Activated naive CD4-positive, alpha-beta T cell treated with anti-CD3 and anti-CD28 coated beads, Interleukin-2, amount 10 ng/mL, durations not matched to agents 7 days and 5 days (primary cell): ENCODE measurements around the gene TARS3.

ENCODE experiments used
- CTCF ChIA-PET: fragments of 350-600 bp; sonication (Branson Sonifier 250); formaldehyde crosslinking; loops from one replicate; lab custom pipeline; 2021; ENCODE audit warnings: antibody characterized with exemption; lab: Charles Lee
- DNase-seq: peaks from one replicate; pipeline ENCODE4 v3.0.0-alpha.2; 2020
- H3K27ac Mint-ChIP-seq: one replicate; pipeline ENCODE4 v1.8.0; 2021; ENCODE audit warnings: mild to moderate bottlenecking, moderate library complexity, mixed read lengths
- H3K27me3 Mint-ChIP-seq: one replicate; pipeline ENCODE4 v1.8.0; 2021; ENCODE audit warnings: mild to moderate bottlenecking, mixed read lengths
- H3K36me3 Mint-ChIP-seq: one replicate; pipeline ENCODE4 v1.8.0; 2021; ENCODE audit warnings: mixed read lengths
- H3K4me1 Mint-ChIP-seq: one replicate; pipeline ENCODE4 v1.8.0; 2021; ENCODE audit warnings: mixed read lengths
- H3K4me3 Mint-ChIP-seq: one replicate; pipeline ENCODE4 v1.8.0; 2021; ENCODE audit warnings: mild to moderate bottlenecking, moderate library complexity, mixed read lengths
- H3K9me3 Mint-ChIP-seq: one replicate; pipeline ENCODE4 v1.8.0; 2021; ENCODE audit warnings: mixed read lengths

The TARS3 gene

DNA sequence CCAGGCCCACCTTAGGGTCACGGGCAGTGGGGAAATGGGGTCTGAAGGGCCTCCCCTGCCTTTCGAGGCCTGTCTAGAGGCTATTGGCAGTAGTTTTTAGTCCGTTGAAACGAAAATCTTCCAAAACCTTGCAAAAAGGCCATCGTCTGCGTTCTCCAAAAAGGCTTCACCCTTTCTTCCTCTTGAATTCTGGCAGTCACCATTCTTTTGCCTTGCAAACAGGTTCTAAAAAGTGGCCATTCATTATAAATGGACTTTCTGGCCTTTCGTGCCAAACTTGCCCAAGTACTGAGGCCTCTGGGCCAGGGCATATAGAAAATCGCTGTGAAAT is 367 bp upstream of the TARS3 start:
- CTCF ChIA-PET: no interaction called here
- H3K27me3 Mint-ChIP-seq: peaks cover 5% of the 10 kb centered on the region
- peaks cover 24% of the 10 kb centered on the region for H3K4me1 Mint-ChIP-seq
- peak overlapping the region; percentile 40 for H3K4me3 Mint-ChIP-seq
- peak overlapping the region; percentile 69 for H3K27ac Mint-ChIP-seq
- H3K9me3 Mint-ChIP-seq: no peaks in the 10 kb centered on the region
- H3K36me3 Mint-ChIP-seq: peaks cover 29% of the 10 kb centered on the region
- no peak for DNase-seq

DNA sequence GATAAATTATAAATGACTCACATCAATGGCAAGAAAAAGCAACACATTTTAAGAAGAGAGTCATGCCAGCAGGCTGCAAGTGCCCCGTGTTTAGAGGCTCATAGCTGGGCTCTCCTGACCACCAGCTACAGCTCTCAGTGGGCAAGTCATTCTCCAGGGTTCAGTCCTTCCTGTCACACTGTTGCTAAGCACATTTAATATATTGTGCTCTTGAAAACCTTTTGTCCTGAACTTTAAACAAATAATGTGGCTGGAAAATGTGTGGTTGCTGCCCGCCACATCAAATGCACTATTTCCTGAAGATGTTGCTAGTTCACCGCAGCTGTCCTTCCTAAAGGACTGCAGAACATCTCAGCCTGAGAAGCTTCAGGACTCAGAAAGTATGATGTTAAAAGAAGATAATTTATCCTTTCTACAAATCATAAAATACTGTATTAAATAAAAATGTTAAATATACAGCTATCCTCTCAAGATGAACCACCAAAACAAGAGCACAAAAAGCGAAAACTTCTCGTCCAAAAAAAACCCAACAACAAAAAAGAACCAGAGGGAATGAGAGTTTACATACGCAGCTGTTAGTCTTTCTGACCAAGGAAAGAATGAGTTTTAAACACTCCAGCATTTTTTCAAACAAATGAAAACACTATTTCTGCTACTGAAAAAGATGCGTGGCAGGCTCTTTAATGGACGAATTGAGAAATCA is 951 bp downstream of the TARS3 start:
- CTCF ChIA-PET: interaction anchor here (0.6 to 1.1 kb wide), 4 partner anchors 10 to 69 kb away, joined by 3 to 5 read pairs (median 3); no protein-coding TSS in a partner anchor
- Mint-ChIP-seq H3K9me3 (no peaks in the 10 kb centered on the region), H3K36me3 (peaks cover 41% of the 10 kb centered on the region), H3K4me1 (peaks cover 24% of the 10 kb centered on the region), H3K27me3 (peaks cover 5% of the 10 kb centered on the region), H3K27ac (peak overlapping the region; percentile 97), H3K4me3 (peak overlapping the region; percentile 91)
- DNase-seq: peak; percentile 60

DNA sequence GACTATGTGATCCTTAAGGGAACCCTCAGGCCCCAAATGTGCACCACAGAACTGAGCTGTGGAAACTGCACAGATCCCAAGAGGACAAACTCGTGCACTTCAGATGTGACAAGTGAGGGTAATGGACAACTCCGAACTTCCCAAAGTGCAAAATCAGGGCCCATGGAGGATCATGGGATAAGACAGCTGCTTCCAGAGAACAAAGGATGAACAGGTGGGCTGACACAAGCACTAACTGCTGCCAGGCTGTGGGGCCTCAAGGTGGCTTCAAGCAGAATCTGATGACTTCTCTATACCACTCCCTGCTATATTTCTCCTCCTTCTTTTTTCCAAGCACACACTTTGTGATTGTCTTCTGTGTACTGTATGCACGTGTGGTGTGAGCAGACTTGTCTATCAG is 5.4 kb downstream of the TARS3 start:
- H3K27me3 Mint-ChIP-seq: no peaks in the 10 kb centered on the region
- no peak for DNase-seq
- no peaks in the 10 kb centered on the region for H3K9me3 Mint-ChIP-seq
- H3K4me1 Mint-ChIP-seq: peaks cover 20% of the 10 kb centered on the region
- peaks cover 57% of the 10 kb centered on the region for H3K36me3 Mint-ChIP-seq
- no peak overlapping the region for H3K27ac Mint-ChIP-seq
- H3K4me3 Mint-ChIP-seq: no peak overlapping the region
- CTCF ChIA-PET: no interaction called here

DNA sequence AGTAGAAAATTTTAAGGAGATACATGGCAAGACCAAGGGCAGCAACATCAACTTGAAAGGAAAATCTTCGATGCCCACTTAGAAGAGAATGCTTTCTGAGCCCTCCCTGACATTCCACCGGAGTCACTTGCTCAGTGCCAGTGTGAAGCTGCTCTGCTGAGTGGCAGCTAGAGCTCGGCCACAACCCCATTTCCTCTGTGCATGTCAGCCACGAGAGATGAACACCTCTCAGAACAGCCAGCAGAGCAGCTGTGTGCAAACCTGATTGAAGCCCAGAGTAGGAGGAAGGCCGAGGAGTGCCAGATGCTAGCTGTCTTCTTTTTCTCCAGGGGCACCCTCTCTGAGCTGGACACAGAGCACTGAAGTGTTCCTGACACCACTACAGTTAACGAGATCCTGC is 12.2 kb downstream of the TARS3 start:
- CTCF ChIA-PET: interaction anchor here (0.8 kb wide), 1 partner anchor 12 kb away, joined by 3 read pairs; no protein-coding TSS in a partner anchor
- no peaks in the 10 kb centered on the region for H3K9me3 Mint-ChIP-seq
- H3K27ac Mint-ChIP-seq: no peak overlapping the region
- H3K4me1 Mint-ChIP-seq: peaks cover 6% of the 10 kb centered on the region
- no peaks in the 10 kb centered on the region for H3K27me3 Mint-ChIP-seq
- H3K36me3 Mint-ChIP-seq: peaks cover 47% of the 10 kb centered on the region
- H3K4me3 Mint-ChIP-seq: no peak overlapping the region
- DNase-seq: peak; percentile 22

DNA sequence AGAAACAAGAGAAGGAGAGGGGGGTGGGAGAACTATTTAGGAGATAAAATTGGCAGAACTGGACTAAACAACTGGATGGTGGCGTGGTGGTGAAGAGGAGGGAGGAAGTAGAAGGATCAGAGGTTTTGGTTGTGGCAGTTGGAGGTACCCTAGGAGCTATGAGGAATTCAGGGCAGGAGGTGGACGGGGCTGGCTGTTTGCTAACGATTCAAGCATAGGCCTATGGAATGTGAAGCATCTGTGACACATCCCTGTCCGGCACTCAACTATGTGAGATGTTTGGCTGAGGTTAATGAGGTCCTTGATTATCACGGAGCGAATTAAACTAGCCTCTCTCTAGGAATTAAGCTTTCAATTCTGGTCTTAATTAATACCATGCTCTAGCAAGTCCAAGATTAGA is 13.5 kb downstream of the TARS3 start:
- Mint-ChIP-seq H3K27ac (no peak overlapping the region), H3K4me3 (no peak overlapping the region)

DNA sequence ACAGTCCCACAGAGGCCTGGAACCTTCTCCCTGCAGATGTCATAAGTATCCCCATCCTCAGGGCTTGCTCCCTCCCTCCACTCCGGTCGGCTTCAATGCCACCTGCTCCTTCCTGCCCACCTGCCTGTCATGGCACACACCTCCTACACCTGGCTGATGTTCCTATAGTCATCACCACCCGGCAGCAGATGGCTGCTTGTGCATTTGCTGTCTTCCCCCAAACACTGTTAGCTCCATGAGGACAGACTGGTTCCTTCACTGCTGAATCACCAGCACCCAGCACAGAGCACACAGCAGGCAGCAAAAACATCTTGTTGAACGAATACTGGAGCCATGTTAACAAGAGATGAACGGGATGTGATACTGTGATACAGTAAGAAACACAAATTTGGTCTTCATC is 14.8 kb downstream of the TARS3 start:
- Mint-ChIP-seq H3K27ac (no peak overlapping the region), H3K27me3 (no peaks in the 10 kb centered on the region), H3K4me3 (no peak overlapping the region), H3K9me3 (no peaks in the 10 kb centered on the region), H3K4me1 (peaks cover 6% of the 10 kb centered on the region), H3K36me3 (peaks cover 53% of the 10 kb centered on the region)
- CTCF ChIA-PET: no interaction called here
- DNase-seq: no peak

More for the DNA sequence above, 13.5 kb downstream of the TARS3 start:
- H3K9me3 Mint-ChIP-seq: no peaks in the 10 kb centered on the region
- no peaks in the 10 kb centered on the region for H3K27me3 Mint-ChIP-seq
- peaks cover 6% of the 10 kb centered on the region for H3K4me1 Mint-ChIP-seq
- no peak for DNase-seq
- CTCF ChIA-PET: interaction anchor here (1.2 kb wide), 1 partner anchor 69 kb away, joined by 3 read pairs; no protein-coding TSS in a partner anchor
- H3K36me3 Mint-ChIP-seq: peaks cover 44% of the 10 kb centered on the region

DNA sequence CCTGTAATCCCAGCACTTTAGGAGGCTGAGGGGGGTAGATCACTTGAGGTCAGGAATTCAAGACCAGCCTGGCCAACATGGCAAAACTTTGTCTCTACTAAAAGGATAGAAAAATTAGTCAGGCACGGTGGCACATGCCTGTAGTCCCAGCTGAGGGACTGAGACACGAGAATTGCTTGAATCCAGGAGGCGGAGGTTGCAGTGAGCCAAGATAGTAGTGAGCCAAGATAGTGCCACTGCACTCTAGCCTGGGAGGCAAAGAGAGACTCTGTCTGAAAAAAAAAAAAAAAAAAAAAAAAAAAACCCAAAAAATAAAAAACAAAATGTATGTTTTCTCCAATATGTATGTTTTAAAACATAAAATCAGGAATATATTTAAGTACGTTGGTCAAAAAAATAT is 16.3 kb downstream of the TARS3 start:
- no peak for DNase-seq
- Mint-ChIP-seq H3K9me3 (no peaks in the 10 kb centered on the region), H3K4me3 (no peak overlapping the region), H3K27ac (no peak overlapping the region), H3K27me3 (no peaks in the 10 kb centered on the region), H3K4me1 (peaks cover 6% of the 10 kb centered on the region), H3K36me3 (peaks cover 50% of the 10 kb centered on the region)
- CTCF ChIA-PET: no interaction called here

DNA sequence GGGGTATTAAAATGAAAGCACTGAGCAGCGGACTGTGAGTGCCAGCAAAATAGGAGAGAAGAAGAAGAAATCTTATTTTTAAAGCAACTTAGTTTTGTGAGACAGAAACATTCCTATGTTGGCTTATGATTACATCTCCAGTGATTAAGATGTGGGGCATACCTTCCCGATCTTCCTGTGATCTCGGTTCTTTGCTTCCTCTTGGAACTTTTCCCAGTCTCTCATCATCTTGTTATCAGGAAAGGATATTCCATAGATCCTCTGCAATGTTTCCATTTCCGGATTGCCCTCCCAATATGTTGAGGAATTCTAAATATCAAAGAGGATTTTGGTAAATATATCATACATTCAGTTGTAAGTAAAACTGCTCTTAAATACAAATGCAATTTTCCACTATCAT is 22.2 kb downstream of the TARS3 start:
- CTCF ChIA-PET: no interaction called here
- no peak for DNase-seq
- Mint-ChIP-seq H3K27me3 (no peaks in the 10 kb centered on the region), H3K36me3 (peaks cover 54% of the 10 kb centered on the region), H3K4me3 (no peak overlapping the region), H3K9me3 (no peaks in the 10 kb centered on the region), H3K4me1 (peaks cover 16% of the 10 kb centered on the region), H3K27ac (no peak overlapping the region)

DNA sequence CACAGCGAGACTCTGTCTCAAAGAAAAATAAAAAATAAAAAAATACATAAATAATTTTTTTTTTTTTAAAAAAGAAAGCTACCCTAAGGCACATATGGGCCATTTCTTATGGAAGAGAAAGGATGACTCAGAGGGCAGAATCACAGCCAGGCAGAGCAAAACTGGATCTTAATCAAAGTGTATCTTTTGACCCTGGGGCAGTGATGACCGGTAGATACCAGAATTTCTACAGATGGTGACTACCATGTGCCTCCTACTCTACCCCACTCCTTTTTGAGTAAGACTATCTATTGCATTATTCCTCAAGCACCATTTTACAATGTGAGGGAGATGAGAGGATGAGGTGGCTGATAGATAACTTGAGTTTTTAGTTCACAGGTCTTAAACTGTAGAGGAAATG is 26.0 kb downstream of the TARS3 start:
- H3K4me3 Mint-ChIP-seq: no peak overlapping the region
- H3K9me3 Mint-ChIP-seq: no peaks in the 10 kb centered on the region
- H3K27ac Mint-ChIP-seq: no peak overlapping the region
- no peak for DNase-seq
- no peaks in the 10 kb centered on the region for H3K27me3 Mint-ChIP-seq
- CTCF ChIA-PET: interaction anchor here (0.7 kb wide), 1 partner anchor 23 kb away, joined by 3 read pairs; no protein-coding TSS in a partner anchor
- peaks cover 41% of the 10 kb centered on the region for H3K4me1 Mint-ChIP-seq
- peaks cover 59% of the 10 kb centered on the region for H3K36me3 Mint-ChIP-seq

DNA sequence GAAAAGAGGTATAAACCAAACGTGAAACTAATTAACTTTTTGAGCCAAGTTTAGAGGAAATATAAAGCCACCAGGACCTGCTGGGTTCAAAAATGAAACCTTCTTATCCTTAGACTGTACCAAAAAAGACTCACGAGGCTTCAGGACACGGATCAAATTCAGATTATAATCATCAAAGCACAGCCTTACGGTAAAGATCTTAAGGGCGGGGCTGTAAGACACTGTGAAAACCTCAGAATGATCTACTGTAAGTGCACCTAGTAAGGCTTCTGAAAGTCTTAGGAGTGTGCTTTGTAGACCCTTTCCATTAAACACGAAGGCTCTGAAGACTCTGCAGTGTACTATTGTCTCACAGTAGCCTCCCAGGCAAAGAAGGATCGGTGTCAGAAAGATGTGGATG is 26.8 kb downstream of the TARS3 start:
- H3K36me3 Mint-ChIP-seq: peaks cover 66% of the 10 kb centered on the region
- CTCF ChIA-PET: no interaction called here
- H3K4me1 Mint-ChIP-seq: peaks cover 49% of the 10 kb centered on the region
- H3K27ac Mint-ChIP-seq: peak overlapping the region; percentile 93
- DNase-seq: peak; percentile 27
- H3K9me3 Mint-ChIP-seq: no peaks in the 10 kb centered on the region
- H3K4me3 Mint-ChIP-seq: peak overlapping the region; percentile 62
- H3K27me3 Mint-ChIP-seq: no peaks in the 10 kb centered on the region

DNA sequence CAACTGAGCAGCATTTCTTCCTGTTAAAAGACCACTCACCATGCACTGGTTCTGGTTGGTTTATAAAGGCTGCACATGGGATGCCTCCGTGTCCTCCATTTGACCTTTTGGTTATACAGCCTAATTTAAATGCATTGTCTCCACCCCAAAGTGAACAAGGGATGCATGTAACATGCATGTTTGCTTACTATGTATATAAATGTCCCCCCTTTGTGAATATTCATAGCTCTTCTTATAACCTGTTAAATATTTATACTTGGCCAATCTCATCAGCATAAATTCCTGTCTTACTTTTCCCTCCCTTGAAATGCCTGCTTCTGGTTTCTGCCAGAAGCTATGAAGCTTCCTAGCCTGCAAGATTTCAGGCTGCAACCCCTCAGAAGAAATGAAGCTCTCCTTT is 27.4 kb downstream of the TARS3 start:
- Mint-ChIP-seq H3K27ac (peak overlapping the region; percentile 93), H3K4me1 (peaks cover 50% of the 10 kb centered on the region), H3K36me3 (peaks cover 62% of the 10 kb centered on the region), H3K4me3 (no peak overlapping the region), H3K27me3 (no peaks in the 10 kb centered on the region), H3K9me3 (no peaks in the 10 kb centered on the region)
- CTCF ChIA-PET: interaction anchor here (0.8 kb wide), 1 partner anchor 26 kb away, joined by 3 read pairs; no protein-coding TSS in a partner anchor
- no peak for DNase-seq

DNA sequence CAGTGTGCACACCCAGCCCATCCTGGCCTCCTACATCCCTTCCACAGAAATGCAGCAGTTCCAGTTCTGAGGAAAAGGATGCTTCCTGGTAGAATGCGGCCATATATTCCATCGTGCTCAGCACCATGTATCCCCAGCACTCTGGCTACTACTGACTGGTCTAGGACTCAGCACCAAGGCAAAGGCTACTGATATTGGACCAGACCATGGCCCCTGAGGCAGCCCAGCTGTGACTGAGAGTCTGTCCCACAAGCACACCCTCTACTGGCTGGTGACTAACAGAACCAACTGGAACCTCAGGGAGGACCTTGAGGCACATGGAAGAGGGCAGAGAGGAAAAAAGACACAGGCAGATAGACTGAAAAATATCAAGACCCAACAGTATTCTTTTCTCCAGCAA is 30.0 kb downstream of the TARS3 start:
- Mint-ChIP-seq H3K27me3 (no peaks in the 10 kb centered on the region), H3K27ac (no peak overlapping the region), H3K9me3 (no peaks in the 10 kb centered on the region), H3K4me1 (peaks cover 53% of the 10 kb centered on the region), H3K4me3 (no peak overlapping the region), H3K36me3 (peaks cover 53% of the 10 kb centered on the region)
- CTCF ChIA-PET: no interaction called here
- no peak for DNase-seq

DNA sequence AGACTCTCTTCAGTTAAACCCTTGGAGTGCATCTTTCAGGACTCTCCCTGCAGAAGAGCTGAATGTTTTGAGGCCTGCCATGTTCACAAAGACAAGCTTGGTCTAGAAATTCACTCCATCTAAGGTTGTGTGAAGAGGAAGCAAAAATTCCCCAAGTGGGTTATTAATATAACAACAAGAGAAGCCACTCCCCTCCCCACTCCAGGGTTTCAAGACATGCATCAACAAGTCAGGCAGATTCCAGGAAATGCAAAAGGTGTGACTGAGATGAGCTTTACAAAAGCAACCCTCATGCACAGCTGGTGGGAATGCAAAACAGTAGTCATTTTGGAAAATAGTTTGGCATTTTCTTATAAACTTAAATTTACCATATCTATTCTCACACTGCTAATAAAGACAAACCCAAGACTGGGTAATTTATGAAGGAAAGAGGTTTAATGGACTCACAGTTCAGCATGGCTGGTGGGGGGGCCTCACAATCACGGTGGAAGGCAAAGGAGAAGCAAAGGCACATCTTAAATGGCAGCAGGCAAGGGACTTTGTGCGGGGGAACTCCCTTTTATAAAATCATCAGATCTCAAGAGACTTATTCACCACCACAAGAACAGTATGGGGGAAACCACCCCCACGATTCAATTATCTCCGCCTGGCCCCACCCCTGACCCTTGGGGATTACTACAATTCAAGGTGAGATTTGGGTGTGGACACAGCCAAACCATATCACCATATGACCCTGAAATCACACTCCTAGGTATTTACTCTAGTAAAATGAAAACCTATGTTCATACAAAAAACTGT is 31.3 kb downstream of the TARS3 start:
- H3K9me3 Mint-ChIP-seq: no peaks in the 10 kb centered on the region
- DNase-seq: no peak
- no peaks in the 10 kb centered on the region for H3K27me3 Mint-ChIP-seq
- CTCF ChIA-PET: no interaction called here
- H3K4me1 Mint-ChIP-seq: peaks cover 46% of the 10 kb centered on the region
- H3K4me3 Mint-ChIP-seq: no peak overlapping the region
- H3K36me3 Mint-ChIP-seq: peaks cover 47% of the 10 kb centered on the region
- peak overlapping the region; percentile 57 for H3K27ac Mint-ChIP-seq

DNA sequence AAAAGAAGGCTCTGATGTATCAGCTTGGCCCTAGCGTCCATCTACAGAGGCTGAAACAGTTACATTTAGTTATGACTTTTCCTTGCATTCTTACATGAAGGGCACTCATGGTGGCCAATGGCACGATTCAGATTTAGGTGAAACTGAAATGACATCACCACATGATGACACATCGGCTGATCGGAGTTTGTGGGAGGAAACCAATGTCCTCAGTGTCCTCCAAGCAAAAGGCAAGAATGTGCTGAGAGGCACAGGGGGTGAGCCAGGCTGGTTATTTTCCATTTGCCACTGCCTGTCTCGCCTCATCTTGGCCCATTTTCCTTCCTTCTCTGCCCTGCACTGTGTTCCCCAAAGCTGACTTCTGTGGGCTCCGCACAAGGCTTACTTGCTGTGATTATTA is 34.4 kb downstream of the TARS3 start:
- Mint-ChIP-seq H3K27me3 (no peaks in the 10 kb centered on the region), H3K4me3 (no peak overlapping the region), H3K9me3 (no peaks in the 10 kb centered on the region), H3K4me1 (peaks cover 22% of the 10 kb centered on the region), H3K36me3 (peaks cover 39% of the 10 kb centered on the region), H3K27ac (no peak overlapping the region)
- no peak for DNase-seq
- CTCF ChIA-PET: no interaction called here
